Tibial nerve (tissue), 4 donors: ENCODE results near the gene CORIN.

Experiments
- EP300 ChIP-seq, 2 donors: sonication (generic); formaldehyde crosslinking; IDR thresholded peaks; one replicate each; pipeline ENCODE4 v1.6.1; 2017; ENCODE audit warnings: antibody characterized with exemption in 2 of 2, mild to moderate bottlenecking in 1 of 2
- POLR2A ChIP-seq, 2 donors: fragments of 450-650 bp; IDR thresholded peaks; one replicate each; pipeline ENCODE4 v1.6.1; 2017; ENCODE audit warnings: antibody characterized with exemption in 2 of 2, mild to moderate bottlenecking in 2 of 2, moderate library complexity in 2 of 2
- TF ChIP-seq, protein P1 (sequence below), 5 experiments: fragments of 200-600 bp in 3 of 5; fragments of 450-650 bp in 2 of 5; sonication (generic) in 3 of 5; IDR thresholded peaks; one replicate each; pipeline ENCODE4 v1.5.1; 2016 to 2019; ENCODE audit warnings: antibody characterized with exemption in 5 of 5, mild to moderate bottlenecking in 3 of 5, moderate library complexity in 2 of 5

- TF ChIP-seq, protein P1, sequence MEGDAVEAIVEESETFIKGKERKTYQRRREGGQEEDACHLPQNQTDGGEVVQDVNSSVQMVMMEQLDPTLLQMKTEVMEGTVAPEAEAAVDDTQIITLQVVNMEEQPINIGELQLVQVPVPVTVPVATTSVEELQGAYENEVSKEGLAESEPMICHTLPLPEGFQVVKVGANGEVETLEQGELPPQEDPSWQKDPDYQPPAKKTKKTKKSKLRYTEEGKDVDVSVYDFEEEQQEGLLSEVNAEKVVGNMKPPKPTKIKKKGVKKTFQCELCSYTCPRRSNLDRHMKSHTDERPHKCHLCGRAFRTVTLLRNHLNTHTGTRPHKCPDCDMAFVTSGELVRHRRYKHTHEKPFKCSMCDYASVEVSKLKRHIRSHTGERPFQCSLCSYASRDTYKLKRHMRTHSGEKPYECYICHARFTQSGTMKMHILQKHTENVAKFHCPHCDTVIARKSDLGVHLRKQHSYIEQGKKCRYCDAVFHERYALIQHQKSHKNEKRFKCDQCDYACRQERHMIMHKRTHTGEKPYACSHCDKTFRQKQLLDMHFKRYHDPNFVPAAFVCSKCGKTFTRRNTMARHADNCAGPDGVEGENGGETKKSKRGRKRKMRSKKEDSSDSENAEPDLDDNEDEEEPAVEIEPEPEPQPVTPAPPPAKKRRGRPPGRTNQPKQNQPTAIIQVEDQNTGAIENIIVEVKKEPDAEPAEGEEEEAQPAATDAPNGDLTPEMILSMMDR (IDR thresholded peaks at IDR 0.05), result no peak
- TF ChIP-seq POLR2A (IDR thresholded peaks at IDR 0.05) (no peak), EP300 (IDR thresholded peaks at IDR 0.05) (no peak)
Measured at GRCh38 chr4:47856713-47857112, 18.8 kb upstream of the CORIN start.
